ENCODE measurements around the gene MTRF1.
"Not testable (repeated sequence)": the region's sequence is repeated elsewhere in the genome, so short reads cannot be mapped to it uniquely, and the experiment has no call there.

MTRF1 gene

GRCh38 chr13:41263261-41263971, at the start of gene MTRF1:
Gene MTRF1 (minus strand): TSS chr13:41263576. CDS start chr13:41260907, 2,669 bp downstream.
- peak; percentile 45 for DNase-seq

GRCh38 chr13:41313117-41313516, 49.7 kb upstream of the MTRF1 start:
- no peak for DNase-seq

GRCh38 chr13:41312176-41312500, 48.8 kb upstream of the MTRF1 start:
- DNase-seq: no peak

- no peak for DNase-seq
Measured at GRCh38 chr13:41311406-41312175, 48.2 kb upstream of the MTRF1 start.

GRCh38 chr13:41310963-41311405, 47.6 kb upstream of the MTRF1 start, which contains the start of gene NAA16:
Gene NAA16 (plus strand): TSS chr13:41311267. CDS start chr13:41311529, 262 bp downstream.
- DNase-seq: peak; percentile 62

GRCh38 chr13:41307884-41308640, 44.7 kb upstream of the MTRF1 start:
- DNase-seq: no peak

- DNase-seq: no peak
Measured at GRCh38 chr13:41306271-41307145, 43.1 kb upstream of the MTRF1 start.

GRCh38 chr13:41304551-41304950, 41.2 kb upstream of the MTRF1 start:
- no peak for DNase-seq

- no peak for DNase-seq
Measured at GRCh38 chr13:41302743-41303142, 39.4 kb upstream of the MTRF1 start.

GRCh38 chr13:41299316-41300094, 36.1 kb upstream of the MTRF1 start:
- no peak for DNase-seq

GRCh38 chr13:41296879-41297646, 33.7 kb upstream of the MTRF1 start:
- DNase-seq: no peak

- no peak for DNase-seq
Measured at GRCh38 chr13:41295973-41296372, 32.6 kb upstream of the MTRF1 start.

GRCh38 chr13:41294914-41295313, 31.5 kb upstream of the MTRF1 start:
- DNase-seq: no peak

- DNase-seq: no peak
Measured at GRCh38 chr13:41293272-41293671, 29.9 kb upstream of the MTRF1 start.

- DNase-seq: no peak
Measured at GRCh38 chr13:41291246-41291645, 27.9 kb upstream of the MTRF1 start.

GRCh38 chr13:41289463-41289881, 26.1 kb upstream of the MTRF1 start:
- no peak for DNase-seq

- DNase-seq: no peak
Measured at GRCh38 chr13:41286370-41286769, 23.0 kb upstream of the MTRF1 start.

GRCh38 chr13:41284512-41285288, 21.3 kb upstream of the MTRF1 start:
- DNase-seq: no peak

- no peak for DNase-seq
Measured at GRCh38 chr13:41282129-41282571, 18.8 kb upstream of the MTRF1 start.

GRCh38 chr13:41279156-41279555, 15.8 kb upstream of the MTRF1 start:
- not testable (repeated sequence) for DNase-seq

All from NCI-H774 (cell line).